Neuronal stem cell (in vitro differentiated cells): ENCODE measurements around the gene MORC2.

ENCODE experiments used
- DNase-seq: peaks from one replicate; pipeline ENCODE4 v3.0.0-alpha.2; 2013; ENCODE audit warnings: low spot score
- H2AFZ ChIP-seq: one replicate; pipeline ENCODE4 v1.6.1; 2013; ENCODE audit warnings: mild to moderate bottlenecking, low read length, inconsistent platforms
- H2AK5ac ChIP-seq: 2 replicates; pipeline ENCODE4 v1.6.1; 2013; ENCODE audit warnings: low read depth, mild to moderate bottlenecking, inconsistent platforms, low read length, moderate library complexity, mixed read lengths
- H2BK120ac ChIP-seq: 2 replicates; pipeline ENCODE4 v1.6.1; 2013; ENCODE audit warnings: low read depth, mild to moderate bottlenecking, inconsistent platforms, low read length, moderate library complexity, mixed read lengths
- H2BK12ac ChIP-seq: one replicate; pipeline ENCODE4 v1.6.1; 2013; ENCODE audit warnings: low read length, inconsistent platforms
- H2BK15ac ChIP-seq: 2 replicates; pipeline ENCODE4 v1.6.1; 2013; ENCODE audit warnings: mild to moderate bottlenecking, low read length, inconsistent platforms, mixed read lengths
- H2BK5ac ChIP-seq: one replicate; pipeline ENCODE4 v1.6.1; 2013; ENCODE audit warnings: inconsistent platforms, mild to moderate bottlenecking, low read length, moderate library complexity
- H3K14ac ChIP-seq: one replicate; pipeline ENCODE4 v1.6.1; 2013; ENCODE audit warnings: low read length, inconsistent platforms
- H3K18ac ChIP-seq: 2 replicates; pipeline ENCODE4 v1.6.1; 2013; ENCODE audit warnings: low read length, inconsistent platforms
- H3K23ac ChIP-seq: 2 replicates; pipeline ENCODE4 v1.6.1; 2013; ENCODE audit warnings: low read depth, mild to moderate bottlenecking, mixed read lengths, low read length, inconsistent platforms; ENCODE audit not compliant: poor library complexity
- H3K27ac ChIP-seq: replicated peaks from 3 replicates; pipeline ENCODE4 v1.5.1; 2013; ENCODE audit warnings: low read length, inconsistent platforms
- H3K27me3 ChIP-seq, 3 experiments: 2 replicates each; pipeline ENCODE4 v1.6.1; 2013; ENCODE audit warnings: low read length in 3 of 3, mild to moderate bottlenecking in 2 of 3, inconsistent platforms in 1 of 3, low read depth in 1 of 3, mixed read lengths in 1 of 3, moderate library complexity in 1 of 3; ENCODE audit not compliant: control insufficient read depth in 3 of 3, insufficient read depth in 3 of 3
- H3K36me3 ChIP-seq, 2 donors: replicated peaks in 1 of 2; 2 replicates each; pipeline ENCODE4 v1.6.1; 2013; ENCODE audit warnings: low read length in 2 of 2; ENCODE audit not compliant: control insufficient read depth in 2 of 2, insufficient read depth in 2 of 2
- H3K4ac ChIP-seq: 2 replicates; pipeline ENCODE4 v1.6.1; 2013; ENCODE audit warnings: inconsistent platforms, mild to moderate bottlenecking, low read length, moderate library complexity
- H3K4me1 ChIP-seq, 2 donors: 1 replicate in 1 of 2; 2 replicates in 1 of 2; pipeline ENCODE4 v1.6.1; 2013; ENCODE audit warnings: low read length in 2 of 2, low read depth in 1 of 2; ENCODE audit not compliant: control insufficient read depth in 2 of 2, insufficient read depth in 1 of 2
- H3K4me2 ChIP-seq: one replicate; pipeline ENCODE4 v1.6.1; 2013; ENCODE audit warnings: mild to moderate bottlenecking, low read length, inconsistent platforms; ENCODE audit not compliant: insufficient read depth, poor library complexity, severe bottlenecking
- H3K4me3 ChIP-seq, 2 donors: 2 replicates each; pipeline ENCODE4 v1.5.1; 2013; ENCODE audit warnings: low read length in 2 of 2, mild to moderate bottlenecking in 2 of 2, inconsistent platforms in 1 of 2, moderate library complexity in 1 of 2
- H3K79me1 ChIP-seq: one replicate; pipeline ENCODE4 v1.6.1; 2013; ENCODE audit warnings: low read depth, mild to moderate bottlenecking, inconsistent platforms, low read length, moderate library complexity
- H3K9ac ChIP-seq: one replicate; pipeline ENCODE4 v1.6.1; 2013; ENCODE audit warnings: mild to moderate bottlenecking, low read depth, low read length, inconsistent platforms; ENCODE audit not compliant: poor library complexity
- H3K9me3 ChIP-seq, 2 donors: replicated peaks in 1 of 2; 2 replicates each; pipeline versions ENCODE3 to v1.6.1; 2013; ENCODE audit warnings: low read length in 2 of 2, mild to moderate bottlenecking in 2 of 2, inconsistent platforms in 1 of 2, low read depth in 1 of 2, mixed read lengths in 1 of 2, moderate library complexity in 1 of 2; ENCODE audit not compliant: control insufficient read depth in 2 of 2, insufficient read depth in 1 of 2
- H4K8ac ChIP-seq: one replicate; pipeline ENCODE4 v1.6.1; 2013; ENCODE audit warnings: low read depth, mild to moderate bottlenecking, inconsistent platforms, low read length, moderate library complexity
- H4K91ac ChIP-seq: one replicate; pipeline ENCODE4 v1.6.1; 2013; ENCODE audit warnings: low read length, low read depth, mild to moderate bottlenecking, inconsistent platforms; ENCODE audit not compliant: poor library complexity
- WGBS, 2 donors: extraction: QIAGEN DNeasy Blood & Tissue Kit; methylation state at CpG; one replicate each; pipeline ENCODE4 v1.1.7; 2013; ENCODE audit warnings: missing lambda C conversion rate in 2 of 2, mixed read lengths in 1 of 2; ENCODE audit not compliant: insufficient read length in 2 of 2, insufficient replicate concordance in 1 of 2; ENCODE audit errors: extremely low coverage in 2 of 2; 5-methylcytosine and 5-hydroxymethylcytosine counted together

The MORC2 gene

DNA sequence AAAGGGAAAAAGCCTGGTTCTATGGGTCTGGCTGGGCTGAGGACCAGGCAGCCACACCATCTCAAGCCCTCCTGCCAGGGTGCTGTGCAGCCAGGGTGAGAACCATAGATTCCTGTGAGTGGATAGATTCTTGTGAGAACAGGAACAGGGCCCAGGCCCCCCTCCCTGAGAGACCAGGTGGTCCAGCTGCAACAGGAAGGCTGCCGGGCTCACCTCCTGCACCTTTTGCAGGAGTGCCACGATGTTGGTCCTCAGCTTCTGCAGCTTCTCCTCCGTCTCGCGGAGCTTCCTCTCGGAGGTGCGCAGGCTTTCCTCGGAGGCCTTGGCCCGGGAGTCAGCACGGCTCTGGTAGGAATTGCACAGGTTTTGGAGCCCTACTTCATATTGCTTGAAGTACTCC lies 40.8 kb downstream of the MORC2 start:
- H3K18ac ChIP-seq = no peak overlapping the region
- no peaks in the 10 kb centered on the region for H3K4me1 ChIP-seq
- no peak overlapping the region for H2BK15ac ChIP-seq
- H4K91ac ChIP-seq = no peak overlapping the region
- no peaks in the 10 kb centered on the region for H3K79me1 ChIP-seq
- DNase-seq = no peak
- peaks cover 61 to 92% of the 10 kb centered on the region in 2 donors for H3K36me3 ChIP-seq
- no peak overlapping the region for H2AK5ac ChIP-seq
- peak overlapping the region; percentile 70 for H2BK5ac ChIP-seq
- no peak overlapping the region for H3K4ac ChIP-seq
- H3K9ac ChIP-seq = no peak overlapping the region
- H3K9me3 ChIP-seq = no peaks in the 10 kb centered on the region
- H3K4me3 ChIP-seq = no peak overlapping the region
- H3K4me2 ChIP-seq = no peak overlapping the region
- H3K23ac ChIP-seq = no peak overlapping the region
- no peak overlapping the region for H2BK120ac ChIP-seq
- no CpG with 5 or more reads among the region's 10 CpGs for WGBS, 2 donors
- H3K27ac ChIP-seq = no peak overlapping the region
- no peak overlapping the region for H2BK12ac ChIP-seq
- no peaks in the 10 kb centered on the region for H3K27me3 ChIP-seq
- no peak overlapping the region for H3K14ac ChIP-seq
- no peak overlapping the region for H4K8ac ChIP-seq
- H2AFZ ChIP-seq = no peak overlapping the region

DNA sequence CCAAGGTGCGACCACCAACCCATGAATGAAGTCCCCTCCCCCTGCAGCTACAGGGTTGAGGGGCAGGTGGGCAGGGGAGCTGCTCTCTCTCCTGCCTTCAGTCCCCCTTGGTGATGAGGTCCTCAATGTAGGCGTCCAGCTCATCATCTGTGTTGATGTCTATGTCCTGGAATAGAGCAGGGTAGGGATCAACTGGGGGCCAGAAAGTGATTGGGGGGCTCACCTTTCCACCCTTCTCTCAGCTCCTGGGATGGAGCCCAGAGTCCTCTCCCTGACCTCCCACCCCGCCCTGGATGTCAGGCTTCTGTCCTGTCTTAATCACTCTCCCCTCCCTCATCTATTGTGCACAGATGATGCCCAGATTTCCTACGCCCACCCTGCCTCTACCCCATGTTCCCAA lies 41.9 kb downstream of the MORC2 start:
- Histone ChIP-seq H2AK5ac (no peak overlapping the region), H3K4me1 (no peaks in the 10 kb centered on the region), H3K27ac (no peak overlapping the region), H3K4ac (no peak overlapping the region), H2BK12ac (no peak overlapping the region), H3K23ac (no peak overlapping the region), H2BK120ac (no peak overlapping the region), H3K4me3 (no peak overlapping the region), H4K8ac (no peak overlapping the region), H4K91ac (no peak overlapping the region), H3K27me3 (no peaks in the 10 kb centered on the region), H3K9me3 (no peaks in the 10 kb centered on the region), H3K9ac (no peak overlapping the region), H3K18ac (no peak overlapping the region), H2BK15ac (no peak overlapping the region), H3K36me3 (peaks cover 50 to 81% of the 10 kb centered on the region in 2 donors), H3K79me1 (no peaks in the 10 kb centered on the region), H3K4me2 (no peak overlapping the region), H2BK5ac (no peak overlapping the region), H3K14ac (no peak overlapping the region), H2AFZ (no peak overlapping the region)
- WGBS, 2 donors = no CpG with 5 or more reads among the region's 4 CpGs
- DNase-seq = no peak

DNA sequence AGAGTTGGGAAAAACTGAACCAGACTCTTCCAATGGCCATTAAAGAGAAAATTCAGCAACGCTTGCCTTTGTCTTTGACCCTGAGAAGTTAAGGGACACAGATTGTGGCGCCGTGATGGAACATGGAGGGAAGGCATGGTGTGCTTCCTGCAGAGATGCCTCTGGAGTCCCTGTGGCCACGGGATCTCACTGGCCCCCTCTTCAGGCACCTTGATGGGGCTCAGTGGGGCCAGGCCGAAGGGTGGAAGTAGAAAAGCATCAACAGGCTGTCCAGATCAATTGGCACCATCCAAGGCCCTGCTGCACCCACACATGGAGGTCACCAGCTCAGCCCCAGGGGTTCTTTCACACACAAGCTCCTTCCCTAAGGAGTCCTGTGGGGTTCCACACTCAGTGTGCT lies 42.9 kb downstream of the MORC2 start:
- Histone ChIP-seq H3K27ac (no peak overlapping the region), H3K4me3 (no peak overlapping the region), H3K4me2 (no peak overlapping the region), H4K91ac (no peak overlapping the region), H2BK120ac (no peak overlapping the region), H3K9ac (no peak overlapping the region), H3K36me3 (peaks cover 42 to 70% of the 10 kb centered on the region in 2 donors), H3K23ac (no peak overlapping the region), H4K8ac (no peak overlapping the region), H2BK15ac (no peak overlapping the region), H3K14ac (no peak overlapping the region), H2BK12ac (no peak overlapping the region), H2BK5ac (no peak overlapping the region), H2AK5ac (no peak overlapping the region), H3K18ac (no peak overlapping the region), H3K4ac (no peak overlapping the region), H2AFZ (no peak overlapping the region), H3K4me1 (no peaks in the 10 kb centered on the region), H3K79me1 (no peaks in the 10 kb centered on the region), H3K27me3 (no peaks in the 10 kb centered on the region), H3K9me3 (no peaks in the 10 kb centered on the region)
- WGBS, 2 donors = no CpG with 5 or more reads among the region's 5 CpGs
- no peak for DNase-seq

DNA sequence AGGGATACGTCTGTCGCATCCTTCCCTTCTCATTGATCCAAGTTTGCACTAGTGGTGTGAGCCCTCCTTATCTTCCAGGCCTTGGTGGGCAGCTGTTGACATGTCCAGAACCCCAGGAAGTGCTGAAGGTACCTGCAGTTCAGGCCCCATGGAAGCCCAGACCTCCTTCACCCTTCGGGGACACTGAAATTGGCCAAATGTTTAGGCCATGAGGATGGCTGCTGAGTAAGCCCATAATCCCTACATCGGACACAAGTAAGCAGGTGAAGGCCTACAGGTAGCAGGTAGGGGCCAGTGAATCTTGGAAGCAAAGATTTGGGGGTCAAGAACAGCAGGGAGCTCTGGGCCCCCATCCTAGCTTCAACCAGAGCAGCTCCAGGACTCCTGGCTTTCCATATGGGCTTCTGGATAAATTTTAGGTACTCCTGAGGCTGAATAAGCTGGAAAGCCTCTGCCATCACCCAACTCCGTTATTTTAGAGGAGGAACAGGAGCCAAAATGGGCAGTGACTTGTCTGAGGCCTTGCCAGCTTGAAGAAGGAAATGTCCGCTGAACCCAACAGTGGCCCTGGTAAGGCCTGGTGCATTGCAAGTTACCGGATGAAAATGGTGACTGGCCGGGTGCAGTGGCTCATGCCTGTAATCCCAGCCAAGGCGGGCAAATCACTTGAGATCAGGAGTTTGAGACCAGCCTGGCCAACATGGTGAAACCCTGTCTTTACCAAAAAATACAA lies 45.2 kb downstream of the MORC2 start:
- Histone ChIP-seq H3K18ac (no peak overlapping the region), H3K4me3 (no peak overlapping the region), H2AFZ (no peak overlapping the region), H3K27me3 (no peaks in the 10 kb centered on the region), H3K27ac (no peak overlapping the region), H4K8ac (no peak overlapping the region), H2BK5ac (peak overlapping the region; percentile 48), H3K79me1 (no peaks in the 10 kb centered on the region), H3K4me2 (no peak overlapping the region), H3K14ac (no peak overlapping the region), H4K91ac (no peak overlapping the region), H3K4ac (no peak overlapping the region), H3K9ac (no peak overlapping the region), H3K23ac (no peak overlapping the region), H3K4me1 (no peaks in the 10 kb centered on the region), H3K36me3 (peaks cover 36 to 49% of the 10 kb centered on the region in 2 donors), H2BK12ac (no peak overlapping the region), H2AK5ac (no peak overlapping the region), H2BK15ac (no peak overlapping the region), H3K9me3 (no peaks in the 10 kb centered on the region), H2BK120ac (no peak overlapping the region)
- no CpG with 5 or more reads among the region's 9 CpGs for WGBS, 2 donors
- DNase-seq = no peak
